Naive thymus-derived CD4-positive, alpha-beta T cell (primary cell): ENCODE results near the gene KIF20B. TPM values are rescaled to one million over a fixed set of nuclear protein-coding genes. Genes with fewer than 3 reads are reported as not detected.
"Not testable (repeated sequence)": the region's sequence is repeated elsewhere in the genome, so short reads cannot be mapped to it uniquely, and the experiment has no call there.

Experiments used
- ATAC-seq: fragments of 150-1000 bp; cut with Tn5 transposase; 2 replicates; pipeline ENCODE4 v1.10.0; 2021; ENCODE audit warnings: mild to moderate bottlenecking, moderate library complexity
- CTCF ChIA-PET: fragments of 350-600 bp; sonication (Branson Sonifier 250); formaldehyde crosslinking; loops from one replicate; lab custom pipeline; 2021; ENCODE audit warnings: antibody characterized with exemption; lab: Charles Lee
- POLR2A ChIA-PET: fragments of 350-600 bp; sonication (Branson Sonifier 250); formaldehyde crosslinking; loops from one replicate; lab custom pipeline; 2021; ENCODE audit warnings: antibody characterized with exemption, inconsistent platforms; lab: Charles Lee
- DNase-seq, 9 donors: peaks; one replicate each; pipeline versions ENCODE4 v3.0.0 to v3.0.0-alpha.2; 2020 to 2022; ENCODE audit warnings: mixed read lengths in 1 of 9
- H3K27ac ChIP-seq: one replicate; pipeline ENCODE4 v1.7.0; 2013; ENCODE audit warnings: mild to moderate bottlenecking, low read depth, low read length, moderate library complexity
- H3K27me3 ChIP-seq, 2 donors: one replicate each; pipeline ENCODE4 v1.7.0; 2013; ENCODE audit warnings: low read length in 2 of 2, mild to moderate bottlenecking in 2 of 2, moderate library complexity in 2 of 2; ENCODE audit not compliant: control insufficient read depth in 2 of 2, insufficient read depth in 2 of 2
- H3K36me3 ChIP-seq, 3 experiments: 1 replicate in 2 of 3; 2 replicates in 1 of 3; pipeline ENCODE4 v1.7.0; 2013; ENCODE audit warnings: low read length in 3 of 3, mild to moderate bottlenecking in 3 of 3, moderate library complexity in 1 of 3; ENCODE audit not compliant: insufficient read depth in 3 of 3, control insufficient read depth in 2 of 3
- H3K4me1 ChIP-seq, 2 donors: one replicate each; pipeline ENCODE4 v1.7.0; 2013; ENCODE audit warnings: low read length in 2 of 2, mild to moderate bottlenecking in 2 of 2, moderate library complexity in 1 of 2; ENCODE audit not compliant: control insufficient read depth in 2 of 2, insufficient read depth in 2 of 2
- H3K4me3 ChIP-seq: 2 replicates; pipeline ENCODE4 v1.7.0; 2013; ENCODE audit warnings: mild to moderate bottlenecking, low read length
- H3K9me3 ChIP-seq, 3 experiments: 1 replicate in 2 of 3; 2 replicates in 1 of 3; pipeline ENCODE4 v1.7.0; 2013; ENCODE audit warnings: low read length in 3 of 3; ENCODE audit not compliant: control insufficient read depth in 2 of 3
- H3K27ac Mint-ChIP-seq, 9 donors: one replicate each; pipeline ENCODE4 v1.8.0; 2020 to 2022; ENCODE audit warnings: mixed read lengths in 9 of 9, mild to moderate bottlenecking in 8 of 9, moderate library complexity in 5 of 9, inconsistent platforms in 2 of 9
- H3K27me3 Mint-ChIP-seq, 5 donors: one replicate each; pipeline ENCODE4 v1.8.0; 2021 to 2022; ENCODE audit warnings: mixed read lengths in 5 of 5, mild to moderate bottlenecking in 1 of 5
- H3K36me3 Mint-ChIP-seq, 5 donors: one replicate each; pipeline ENCODE4 v1.8.0; 2020 to 2022; ENCODE audit warnings: mixed read lengths in 5 of 5, mild to moderate bottlenecking in 3 of 5, inconsistent platforms in 1 of 5
- H3K4me1 Mint-ChIP-seq, 7 donors: one replicate each; pipeline ENCODE4 v1.8.0; 2020 to 2022; ENCODE audit warnings: mixed read lengths in 7 of 7, mild to moderate bottlenecking in 3 of 7, inconsistent platforms in 1 of 7
- H3K4me3 Mint-ChIP-seq, 10 donors: one replicate each; pipeline ENCODE4 v1.8.0; 2020 to 2022; ENCODE audit warnings: mild to moderate bottlenecking in 10 of 10, mixed read lengths in 10 of 10, moderate library complexity in 6 of 10, inconsistent platforms in 2 of 10
- H3K9me3 Mint-ChIP-seq, 11 donors: one replicate each; pipeline ENCODE4 v1.8.0; 2020 to 2022; ENCODE audit warnings: mixed read lengths in 11 of 11, mild to moderate bottlenecking in 4 of 11, inconsistent platforms in 1 of 11, moderate library complexity in 1 of 11
- intact Hi-C, 2 donors: fragments of 100-400 bp; cut with micrococcal nuclease; formaldehyde crosslinking; loops; one replicate each; pipeline ENCODE4 v1.15.1; 2023
- polyA plus RNA-seq, 2 donors: library from polyadenylated mRNA; unstranded; fragments of 300-500 nt; fragmentation: Illumina TruSeq; gene quantifications; one replicate each; pipeline ENCODE4 v1.2.3, GENCODE V29; 2021
- total RNA-seq, 6 experiments: library from RNA in 5 of 6; stranded (reverse) in 5 of 6; gene quantifications; 1 replicate in 5 of 6; 2 replicates in 1 of 6; pipeline ENCODE4 v1.2.3 and lab custom pipeline; 2021 to 2026

The KIF20B gene
- total and polyA plus RNA-seq, 7 experiments from 2014 or later, result 14.5 to 49.0 (median 20.1) TPM

DNA sequence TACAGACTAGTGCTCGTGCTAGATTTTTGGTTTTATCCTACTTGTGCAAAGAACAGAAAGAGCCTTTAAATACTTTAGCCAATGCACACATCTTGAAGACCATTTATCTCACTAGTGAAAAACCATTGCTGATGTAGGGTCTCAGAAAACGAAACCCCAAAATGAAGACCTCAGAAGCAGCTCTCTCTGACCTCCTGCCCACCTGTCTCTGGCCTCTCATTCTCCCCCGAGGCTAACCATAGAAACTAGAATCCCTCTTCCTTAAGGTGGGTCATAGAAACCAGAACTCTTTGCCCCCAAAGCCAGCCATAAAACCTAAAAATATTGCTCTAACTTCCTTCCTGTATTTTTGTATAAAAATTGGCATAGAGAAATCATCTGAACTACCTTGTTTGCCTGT is 112.2 kb downstream of the KIF20B start:
- DNase-seq, result no peak
- Mint-ChIP-seq H3K27ac (no peak overlapping the region), H3K4me1 (no peaks in the 10 kb centered on the region), H3K9me3 (peaks cover 0 to 2% (median 0%) of the 10 kb centered on the region in 11 donors), H3K4me3 (no peak overlapping the region), H3K36me3 (no peaks in the 10 kb centered on the region), H3K27me3 (peaks cover 0 to 27% (median 0%) of the 10 kb centered on the region in 5 donors)
- Histone ChIP-seq H3K27me3 (no peaks in the 10 kb centered on the region), H3K9me3 (no peaks in the 10 kb centered on the region), H3K27ac (no peak overlapping the region), H3K4me3 (no peak overlapping the region), H3K4me1 (no peaks in the 10 kb centered on the region), H3K36me3 (no peaks in the 10 kb centered on the region)
- ChIA-PET POLR2A (no interaction called here), CTCF (no interaction called here)
- ATAC-seq, result no peak
- intact Hi-C loops, result no loop called here

DNA sequence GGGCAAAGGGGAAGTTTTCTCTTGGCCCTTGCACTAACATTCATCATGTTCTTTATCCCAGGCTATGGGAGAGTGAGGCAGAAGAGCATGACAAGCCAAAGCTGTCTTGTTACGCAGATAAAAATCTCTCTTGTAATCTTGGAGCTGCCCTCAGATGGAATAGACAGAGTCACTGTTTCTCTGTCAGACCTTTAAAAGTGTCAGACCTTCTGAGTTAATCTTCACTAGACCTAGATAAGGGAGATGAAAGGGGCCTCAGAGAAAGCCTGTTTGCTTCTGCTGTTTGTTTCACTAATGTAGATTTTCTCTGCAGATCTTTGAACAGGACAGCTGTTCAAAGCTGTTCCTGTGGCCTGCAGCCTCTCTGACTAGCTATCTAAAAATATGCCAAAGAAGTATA is 112.9 kb downstream of the KIF20B start:
- Histone ChIP-seq H3K36me3 (no peaks in the 10 kb centered on the region), H3K9me3 (no peaks in the 10 kb centered on the region), H3K27ac (no peak overlapping the region), H3K27me3 (no peaks in the 10 kb centered on the region), H3K4me1 (no peaks in the 10 kb centered on the region), H3K4me3 (no peak overlapping the region)
- peaks cover 0 to 2% (median 0%) of the 10 kb centered on the region in 5 donors for H3K36me3 Mint-ChIP-seq
- H3K27ac Mint-ChIP-seq, result no peak overlapping the region
- ATAC-seq (no peak), DNase-seq (no peak)
- no peaks in the 10 kb centered on the region for H3K4me1 Mint-ChIP-seq
- intact Hi-C loops, result no loop called here
- CTCF ChIA-PET, result no interaction called here
- POLR2A ChIA-PET, result no interaction called here
- no peak overlapping the region for H3K4me3 Mint-ChIP-seq
- H3K27me3 Mint-ChIP-seq, result peaks cover 0 to 26% (median under 1%) of the 10 kb centered on the region in 5 donors
- H3K9me3 Mint-ChIP-seq, result peaks cover 0 to 7% (median 2%) of the 10 kb centered on the region in 11 donors

DNA sequence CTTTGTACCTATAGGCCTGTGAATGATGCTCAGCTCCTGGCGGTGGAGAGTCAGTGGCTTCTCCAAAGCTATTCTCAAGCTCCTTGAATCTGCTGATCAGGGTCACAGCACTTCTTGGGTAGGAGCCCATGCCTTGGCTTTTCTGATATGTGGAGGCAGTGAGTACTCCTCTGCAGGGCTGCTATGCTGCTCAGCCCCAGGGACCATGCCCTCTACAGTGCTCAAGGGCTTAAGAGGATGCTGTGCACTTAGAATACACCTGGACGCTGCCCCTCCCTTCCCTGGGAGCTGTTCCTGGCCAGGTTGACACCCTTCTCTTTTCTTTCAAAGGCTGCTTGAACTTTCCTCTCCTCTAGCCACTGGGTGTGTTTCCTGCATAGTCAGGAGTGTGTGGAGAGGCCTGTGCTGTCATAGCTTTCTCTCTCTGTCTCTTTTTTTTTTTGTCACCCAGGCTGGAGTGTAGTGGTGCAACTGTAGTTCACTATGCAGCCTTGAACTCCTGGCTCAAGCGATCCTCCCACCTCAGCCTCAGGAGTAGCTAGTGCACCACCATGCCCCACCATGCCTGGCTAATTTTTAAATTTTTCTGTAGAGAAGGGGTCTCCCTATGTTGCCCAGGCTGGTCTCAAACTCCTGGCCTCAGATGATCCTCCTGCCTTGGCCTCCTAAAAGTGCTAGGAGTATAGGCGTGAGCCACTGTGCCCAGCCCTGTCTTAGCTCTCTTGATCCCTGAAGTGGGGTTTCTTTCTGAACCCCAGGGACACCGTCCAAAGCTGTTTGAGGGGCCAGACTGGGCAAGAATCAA is 113.9 kb downstream of the KIF20B start:
- H3K27me3 Mint-ChIP-seq, result peaks cover 0 to 22% (median 8%) of the 10 kb centered on the region in 5 donors
- H3K4me3 Mint-ChIP-seq, result no peak overlapping the region
- DNase-seq (no peak), ATAC-seq (no peak)
- peaks cover 0 to 9% (median 3%) of the 10 kb centered on the region in 11 donors for H3K9me3 Mint-ChIP-seq
- no peaks in the 10 kb centered on the region for H3K27me3 ChIP-seq
- H3K4me1 ChIP-seq, result no peaks in the 10 kb centered on the region
- CTCF ChIA-PET, result no interaction called here
- H3K27ac ChIP-seq, result no peak overlapping the region
- no peak overlapping the region for H3K27ac Mint-ChIP-seq
- H3K36me3 ChIP-seq, result no peaks in the 10 kb centered on the region
- H3K36me3 Mint-ChIP-seq, result peaks cover 0 to 5% (median 0%) of the 10 kb centered on the region in 5 donors
- H3K4me3 ChIP-seq, result no peak overlapping the region
- POLR2A ChIA-PET, result no interaction called here
- no peaks in the 10 kb centered on the region for H3K4me1 Mint-ChIP-seq
- no peaks in the 10 kb centered on the region for H3K9me3 ChIP-seq
- intact Hi-C loops, result no loop called here

DNA sequence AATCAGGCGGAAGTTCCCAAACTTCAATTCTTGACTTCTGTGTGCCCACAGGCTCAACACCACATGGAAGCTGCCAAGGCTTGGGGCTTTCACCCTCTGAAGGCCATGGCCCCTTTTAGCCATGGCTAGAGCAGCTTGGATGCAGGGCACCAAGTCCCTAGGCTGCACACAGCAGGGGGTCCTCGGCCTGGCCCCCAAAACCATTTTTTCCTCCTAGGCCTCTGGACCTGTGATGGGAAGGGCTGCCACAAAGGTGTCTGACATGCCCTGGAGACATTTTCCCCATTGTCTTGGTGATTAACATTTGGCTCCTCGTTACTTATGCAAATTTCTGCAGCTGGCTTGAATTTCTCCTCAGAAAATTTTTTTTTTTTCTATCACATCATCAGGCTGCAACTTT is 117.6 kb downstream of the KIF20B start:
- POLR2A ChIA-PET, H3K4me1 ChIP-seq, DNase-seq, H3K4me1 Mint-ChIP-seq, H3K9me3 Mint-ChIP-seq, H3K27ac Mint-ChIP-seq, ATAC-seq, H3K27me3 ChIP-seq, H3K36me3 Mint-ChIP-seq, H3K36me3 ChIP-seq, CTCF ChIA-PET, H3K4me3 ChIP-seq, H3K27ac ChIP-seq, intact Hi-C loops, H3K27me3 Mint-ChIP-seq, H3K9me3 ChIP-seq, H3K4me3 Mint-ChIP-seq: not testable (repeated sequence)

Other genes with a start within 250 kb of the KIF20B start
- gene SLC16A12, start 166.0 kb upstream of the KIF20B start, total RNA-seq, result not detected
- not detected for gene SLC16A12, start 166.0 kb upstream of the KIF20B start, polyA plus RNA-seq
- 1 to 10 TPM in 2 of 5 experiments, under 1 TPM in 3; 0.49 to 5.9 (median 0.98) TPM for gene PANK1, start 56.3 kb upstream of the KIF20B start, total RNA-seq
- gene PANK1, start 56.3 kb upstream of the KIF20B start, polyA plus RNA-seq, result under 1 TPM; 0.24 to 0.95 TPM